Skin epidermis (tissue), 12 donors: ENCODE data around the gene IL1RAPL1.

ENCODE experiments used
- H3K27ac ChIP-seq, 21 experiments: fragments of 200-600 bp; sonication (generic) in 11 of 21; one replicate each; pipeline ENCODE4 v1.5.0; 2020; ENCODE audit warnings: mild to moderate bottlenecking in 3 of 21, inconsistent platforms in 2 of 21, moderate library complexity in 2 of 21
- H3K4me3 ChIP-seq, 7 experiments: fragments of 200-600 bp; sonication (generic) in 2 of 7; one replicate each; pipeline ENCODE4 v1.5.0; 2020; ENCODE audit warnings: inconsistent platforms in 2 of 7, mild to moderate bottlenecking in 2 of 7, moderate library complexity in 1 of 7

The IL1RAPL1 gene

GRCh38 chrX:29468911-29469494 lies 881.8 kb downstream of the IL1RAPL1 start:
- H3K27ac ChIP-seq, result no peak overlapping the region

DNA sequence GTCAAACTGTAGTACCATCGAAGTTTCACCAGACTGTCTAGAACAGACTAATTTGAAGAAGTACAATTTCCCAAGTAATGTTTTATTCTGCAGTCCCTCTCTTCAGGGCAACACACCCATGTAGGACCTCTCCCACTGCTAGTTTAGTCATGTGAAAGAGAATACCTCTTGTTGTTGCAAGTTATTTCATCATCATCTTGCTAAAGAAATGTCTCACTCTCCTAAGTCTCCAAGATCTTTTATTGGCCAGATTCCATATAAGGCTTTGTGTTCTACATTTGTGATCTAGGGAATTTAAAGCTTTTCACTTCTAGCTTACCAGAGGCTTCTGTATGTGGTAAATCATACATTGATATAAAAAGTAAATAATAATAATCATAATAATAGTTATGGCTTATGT lies 882.8 kb downstream of the IL1RAPL1 start:
- Histone ChIP-seq H3K4me3 (no peak overlapping the region), H3K27ac (no peak overlapping the region)

More at GRCh38 chrX:29468911-29469494, 881.8 kb downstream of the IL1RAPL1 start:
- no peak overlapping the region for H3K4me3 ChIP-seq

- no peak overlapping the region for H3K27ac ChIP-seq
- no peak overlapping the region for H3K4me3 ChIP-seq
Measured at GRCh38 chrX:29471829-29472228, 884.6 kb downstream of the IL1RAPL1 start.

DNA sequence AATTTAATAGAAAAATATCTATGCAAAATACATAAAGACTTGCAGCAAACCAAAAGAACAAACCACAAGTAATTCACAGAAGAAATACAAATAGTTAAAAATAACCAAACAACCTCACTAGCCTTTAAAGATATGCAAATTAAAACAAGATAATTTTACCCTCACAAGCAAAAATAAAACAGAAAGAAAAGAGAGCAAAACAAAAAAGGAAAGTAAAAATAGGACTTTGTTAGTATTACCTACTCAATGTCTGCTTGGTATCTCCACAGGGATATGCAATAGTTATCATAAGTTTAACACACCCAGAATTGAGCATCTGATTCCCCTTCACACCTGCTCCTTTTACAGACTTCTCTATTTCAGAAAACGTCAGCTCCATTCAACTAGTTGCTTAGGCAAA lies 890.6 kb downstream of the IL1RAPL1 start:
- Histone ChIP-seq H3K27ac (no peak overlapping the region), H3K4me3 (no peak overlapping the region)

- H3K27ac ChIP-seq, result no peak overlapping the region
- no peak overlapping the region for H3K4me3 ChIP-seq
Measured at GRCh38 chrX:29478336-29479069, 891.3 kb downstream of the IL1RAPL1 start.

- Histone ChIP-seq H3K27ac (no peak overlapping the region), H3K4me3 (no peak overlapping the region)
Measured at GRCh38 chrX:29487214-29487613, 900.0 kb downstream of the IL1RAPL1 start.

GRCh38 chrX:29487714-29488113 lies 900.5 kb downstream of the IL1RAPL1 start:
- H3K4me3 ChIP-seq, result no peak overlapping the region
- H3K27ac ChIP-seq, result no peak overlapping the region

DNA sequence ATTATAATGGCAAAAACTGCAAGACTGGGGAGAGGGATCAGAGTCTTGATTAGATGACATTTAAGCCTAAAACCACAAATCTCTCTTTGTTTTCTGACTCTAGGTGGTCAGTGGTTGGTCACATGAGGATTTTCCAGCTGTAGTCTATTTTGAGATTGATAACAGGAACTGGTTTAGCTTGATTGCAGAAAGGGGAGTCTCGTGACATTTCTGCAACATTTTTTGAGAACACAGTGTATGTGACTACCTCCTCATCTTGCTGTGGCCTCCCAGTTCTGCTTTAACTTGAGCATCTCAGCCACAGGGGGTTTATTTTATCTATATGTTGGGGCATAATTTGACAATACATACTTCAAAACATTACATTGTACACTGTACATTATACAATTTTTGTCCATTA lies 901.7 kb downstream of the IL1RAPL1 start:
- H3K27ac ChIP-seq, result no peak overlapping the region
- H3K4me3 ChIP-seq, result no peak overlapping the region

DNA sequence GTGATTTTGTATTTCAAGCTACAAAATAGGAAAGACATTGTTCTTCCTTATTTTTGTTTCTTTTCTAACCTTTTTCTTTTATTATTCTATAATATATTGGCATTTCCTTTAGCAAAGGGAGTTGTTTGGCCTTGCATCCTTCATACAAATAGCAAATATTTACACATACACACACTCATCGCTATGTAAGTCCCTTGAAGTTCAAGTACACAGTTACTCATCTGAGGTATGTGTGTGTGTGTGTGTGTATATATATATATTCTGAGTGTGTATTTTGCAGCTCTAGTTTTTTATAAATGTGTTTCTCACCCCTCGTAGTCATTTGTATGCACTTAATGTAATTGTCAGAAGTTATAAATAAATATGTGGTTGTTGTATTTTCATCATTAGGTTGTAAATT lies 903.4 kb downstream of the IL1RAPL1 start:
- Histone ChIP-seq H3K27ac (no peak overlapping the region), H3K4me3 (no peak overlapping the region)

DNA sequence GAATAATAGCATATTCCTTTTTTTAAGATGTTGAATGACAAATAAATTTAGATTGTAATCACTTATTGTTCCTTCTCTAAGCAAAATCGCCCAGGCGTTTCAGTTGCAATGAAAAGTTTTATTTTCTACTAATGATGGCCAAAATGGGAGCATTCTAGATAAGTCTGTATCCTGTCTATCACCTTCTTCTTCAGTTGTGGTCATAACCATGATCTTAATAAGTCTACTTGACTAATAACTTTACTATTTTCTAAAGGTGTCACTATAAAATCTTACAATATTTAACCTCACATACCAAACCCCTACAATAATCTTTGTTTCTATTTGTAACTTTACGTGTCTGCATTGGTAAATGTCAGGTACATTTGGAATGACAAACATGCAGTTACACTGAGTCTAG lies 904.4 kb downstream of the IL1RAPL1 start:
- Histone ChIP-seq H3K4me3 (no peak overlapping the region), H3K27ac (no peak overlapping the region)

DNA sequence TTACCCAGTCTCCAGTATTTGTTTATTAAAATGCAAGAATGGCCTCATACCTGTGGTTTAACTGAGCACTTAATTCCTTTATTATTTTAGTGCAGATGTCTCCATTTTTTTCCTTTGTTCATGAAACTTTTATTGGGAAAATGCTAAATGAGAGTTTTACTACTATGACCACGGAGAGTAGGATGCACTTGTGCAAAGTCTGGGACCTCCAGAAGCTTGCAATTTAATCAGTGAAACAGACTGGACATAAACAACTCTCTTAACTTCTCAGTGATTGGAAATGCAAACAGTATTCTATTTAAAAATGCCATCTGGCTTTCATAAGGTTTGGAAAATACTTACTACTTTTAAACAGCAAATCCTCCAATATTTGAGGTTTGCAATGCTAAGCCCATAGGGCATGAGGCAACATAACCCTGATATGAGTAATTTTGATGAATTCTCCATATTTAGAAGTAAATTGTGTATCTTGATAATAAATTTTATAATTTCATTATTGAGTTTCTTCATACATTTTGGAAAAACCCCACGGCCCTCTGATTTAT lies 909.5 kb downstream of the IL1RAPL1 start:
- Histone ChIP-seq H3K27ac (no peak overlapping the region), H3K4me3 (no peak overlapping the region)

DNA sequence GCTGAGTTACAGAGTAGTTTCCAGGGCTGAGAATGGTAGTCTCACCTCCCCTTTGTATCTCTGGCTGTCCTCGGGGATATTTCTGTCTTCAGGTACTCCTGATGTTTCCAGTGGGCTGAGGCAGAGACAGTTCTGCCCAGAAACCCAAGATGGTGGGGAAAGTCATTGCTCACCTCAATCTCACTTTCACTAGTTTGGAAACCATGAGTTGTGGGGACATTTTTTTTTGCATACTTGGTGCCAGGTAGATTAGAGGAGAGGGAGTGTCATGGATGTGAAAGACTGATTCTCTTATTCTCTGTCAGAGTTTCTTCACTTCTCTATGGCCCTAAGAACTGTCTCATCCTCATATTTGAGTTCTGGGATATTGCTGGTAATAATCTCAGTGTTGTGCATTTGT lies 919.5 kb downstream of the IL1RAPL1 start:
- H3K27ac ChIP-seq, result no peak overlapping the region
- no peak overlapping the region for H3K4me3 ChIP-seq

DNA sequence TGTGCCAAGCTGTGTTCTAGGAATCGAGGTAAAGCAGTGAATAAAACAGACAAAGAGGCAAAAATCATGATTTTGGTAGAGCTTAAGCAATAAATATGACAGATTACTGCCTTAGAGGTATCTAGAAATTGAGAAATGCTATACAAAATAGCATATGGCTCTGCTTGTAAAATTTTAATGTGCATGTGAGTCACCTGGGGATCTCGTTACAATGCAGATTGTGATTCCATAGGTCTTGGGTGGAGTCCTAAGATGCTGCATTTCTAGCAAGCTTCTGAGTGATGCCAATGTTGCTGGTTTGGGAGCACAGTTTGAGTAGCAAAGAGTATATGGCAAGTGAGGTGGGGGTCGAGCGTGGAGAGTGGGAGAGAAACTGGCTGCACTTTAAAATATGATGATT lies 930.9 kb downstream of the IL1RAPL1 start:
- Histone ChIP-seq H3K4me3 (no peak overlapping the region), H3K27ac (no peak overlapping the region)

GRCh38 chrX:29528281-29528680 lies 941.0 kb downstream of the IL1RAPL1 start:
- no peak overlapping the region for H3K4me3 ChIP-seq
- H3K27ac ChIP-seq, result no peak overlapping the region

- Histone ChIP-seq H3K27ac (no peak overlapping the region), H3K4me3 (no peak overlapping the region)
Measured at GRCh38 chrX:29530501-29530900, 943.3 kb downstream of the IL1RAPL1 start.

DNA sequence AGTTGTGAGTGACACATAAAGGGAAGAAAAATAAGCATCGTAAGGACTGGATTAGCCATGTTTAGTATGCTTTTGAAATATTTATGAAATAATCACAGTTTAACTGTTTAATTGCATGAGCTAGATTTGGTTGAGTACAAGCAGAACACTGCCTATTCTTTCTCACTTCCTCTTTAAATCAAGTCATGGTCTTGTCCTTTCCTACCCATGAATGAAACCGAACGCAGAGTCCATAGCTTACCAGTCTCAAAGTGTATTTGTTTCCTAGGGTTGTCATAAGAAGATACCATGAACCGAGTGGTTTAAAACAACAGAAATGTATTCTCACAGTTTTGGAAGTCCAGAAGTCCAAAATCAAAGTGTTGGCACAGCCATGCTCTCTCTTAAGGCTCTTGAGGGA lies 944.1 kb downstream of the IL1RAPL1 start:
- no peak overlapping the region for H3K27ac ChIP-seq
- no peak overlapping the region for H3K4me3 ChIP-seq

DNA sequence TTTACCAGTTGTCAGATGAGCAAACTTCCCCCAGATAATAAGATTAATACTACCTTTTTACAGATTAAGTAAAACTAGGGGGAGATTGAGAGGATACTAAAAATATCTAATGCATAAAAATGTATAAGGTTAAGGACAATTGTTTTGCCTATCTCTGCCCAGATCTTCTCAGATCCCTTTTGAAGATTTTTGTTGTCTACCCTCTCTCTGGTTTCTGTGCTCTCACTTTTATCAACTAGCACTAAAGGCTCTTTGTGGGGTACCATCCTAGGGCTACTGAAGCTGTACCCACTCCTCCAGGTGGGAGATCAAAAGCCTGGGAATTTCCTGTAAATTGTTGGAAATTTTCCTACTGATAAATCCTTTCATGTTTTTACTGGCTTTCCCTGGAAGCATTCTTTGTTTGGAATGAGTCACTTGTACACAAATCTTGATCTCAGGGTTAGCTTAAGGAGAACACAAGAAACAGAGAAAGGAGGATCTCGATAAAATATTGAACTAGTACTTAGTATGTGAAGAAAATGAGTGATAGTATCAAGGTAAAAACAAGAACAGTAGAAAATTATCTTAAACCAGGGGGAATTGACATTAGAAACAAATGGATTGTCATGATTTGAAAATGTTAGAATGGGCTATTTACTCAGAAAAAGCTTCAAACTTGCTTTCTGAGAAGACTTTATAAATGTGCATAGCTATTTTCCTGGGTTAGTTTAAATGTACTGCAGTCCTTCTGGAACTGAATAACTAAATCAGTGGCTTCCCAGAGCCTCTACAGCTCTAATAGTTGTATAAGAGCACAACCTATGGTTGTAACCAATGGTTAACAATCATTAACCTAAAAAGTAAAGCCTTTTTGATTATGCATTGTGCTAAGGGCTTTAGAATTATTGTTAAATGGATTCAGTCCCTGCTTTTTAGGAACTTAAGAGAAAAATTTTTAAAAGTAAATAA lies 948.2 kb downstream of the IL1RAPL1 start:
- no peak overlapping the region for H3K27ac ChIP-seq
- H3K4me3 ChIP-seq, result no peak overlapping the region

DNA sequence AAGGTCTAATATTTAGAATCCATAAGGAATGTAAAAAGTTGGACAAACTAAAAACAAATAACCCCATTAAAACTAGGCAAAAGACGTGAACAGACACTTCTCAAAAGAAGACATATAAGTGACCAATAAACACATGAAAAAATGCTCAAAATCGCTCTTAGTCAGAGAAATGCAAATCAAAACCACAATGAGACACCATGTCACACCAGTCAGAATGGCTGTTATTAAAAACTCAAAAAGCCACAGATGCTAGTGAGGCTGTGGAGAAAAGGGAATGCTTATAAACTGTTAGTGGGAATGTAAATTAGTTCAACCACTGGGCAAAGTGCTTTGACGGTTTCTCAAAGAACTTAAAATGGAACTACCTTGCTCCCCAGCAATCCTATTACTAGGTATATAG lies 953.8 kb downstream of the IL1RAPL1 start:
- no peak overlapping the region for H3K4me3 ChIP-seq
- H3K27ac ChIP-seq, result no peak overlapping the region

- no peak overlapping the region for H3K27ac ChIP-seq
Measured at GRCh38 chrX:29542152-29542551, 954.9 kb downstream of the IL1RAPL1 start.

DNA sequence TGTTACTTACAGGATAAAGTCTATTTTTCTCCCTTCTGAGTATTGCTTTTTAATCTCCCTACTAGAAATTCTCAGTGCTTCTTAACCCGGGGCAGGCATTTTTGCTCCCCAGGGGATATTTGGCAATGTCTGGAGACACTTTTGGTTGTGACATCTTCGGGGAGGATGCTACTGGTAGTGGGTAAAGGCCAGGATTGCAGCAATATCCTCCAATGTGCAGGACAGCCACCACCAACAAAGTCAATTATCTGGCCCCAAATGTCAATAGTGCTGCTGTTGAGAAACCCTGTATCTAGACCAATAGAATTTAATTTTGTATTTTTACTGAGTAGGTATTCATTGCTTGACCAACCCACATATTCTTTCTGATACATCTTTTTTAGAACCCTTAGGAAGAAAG lies 958.6 kb downstream of the IL1RAPL1 start:
- H3K4me3 ChIP-seq, result no peak overlapping the region
- no peak overlapping the region for H3K27ac ChIP-seq

More at GRCh38 chrX:29542152-29542551, 954.9 kb downstream of the IL1RAPL1 start:
- no peak overlapping the region for H3K4me3 ChIP-seq
